ENCODE measurements around the gene SELPLG. TPM values are rescaled to one million over a fixed set of nuclear protein-coding genes. Genes with fewer than 3 reads are reported as not detected.

The SELPLG gene
- total RNA-seq, 2 donors from 2014 or later: 0.66 to 2.3 TPM

DNA sequence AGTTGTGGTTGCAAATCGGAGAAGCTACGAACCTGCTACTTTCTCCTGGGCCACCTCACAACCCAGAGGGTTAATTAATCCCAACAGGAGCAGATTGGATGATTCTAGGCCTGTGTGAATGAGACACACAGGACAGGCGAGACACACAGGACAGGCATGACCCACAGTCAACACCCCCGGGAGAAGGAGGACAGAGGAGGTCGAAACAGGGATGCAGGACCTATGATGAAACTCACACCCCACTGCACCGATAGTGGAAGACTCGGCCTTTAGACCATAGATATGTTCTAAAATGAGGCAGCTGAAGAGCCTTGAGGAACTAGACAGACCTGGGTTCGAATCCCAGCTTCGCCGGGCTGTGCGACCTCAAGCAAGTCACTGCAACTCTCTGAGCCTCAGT lies 47.4 kb downstream of the SELPLG start:
- H3K27ac ChIP-seq: no peak overlapping the region
- H3K9me3 ChIP-seq: no peaks in the 10 kb centered on the region
- no peaks in the 10 kb centered on the region for H3K27me3 ChIP-seq
- intact Hi-C loops (cut with DNase I): no loop called here
- TF ChIP-seq, protein P1, sequence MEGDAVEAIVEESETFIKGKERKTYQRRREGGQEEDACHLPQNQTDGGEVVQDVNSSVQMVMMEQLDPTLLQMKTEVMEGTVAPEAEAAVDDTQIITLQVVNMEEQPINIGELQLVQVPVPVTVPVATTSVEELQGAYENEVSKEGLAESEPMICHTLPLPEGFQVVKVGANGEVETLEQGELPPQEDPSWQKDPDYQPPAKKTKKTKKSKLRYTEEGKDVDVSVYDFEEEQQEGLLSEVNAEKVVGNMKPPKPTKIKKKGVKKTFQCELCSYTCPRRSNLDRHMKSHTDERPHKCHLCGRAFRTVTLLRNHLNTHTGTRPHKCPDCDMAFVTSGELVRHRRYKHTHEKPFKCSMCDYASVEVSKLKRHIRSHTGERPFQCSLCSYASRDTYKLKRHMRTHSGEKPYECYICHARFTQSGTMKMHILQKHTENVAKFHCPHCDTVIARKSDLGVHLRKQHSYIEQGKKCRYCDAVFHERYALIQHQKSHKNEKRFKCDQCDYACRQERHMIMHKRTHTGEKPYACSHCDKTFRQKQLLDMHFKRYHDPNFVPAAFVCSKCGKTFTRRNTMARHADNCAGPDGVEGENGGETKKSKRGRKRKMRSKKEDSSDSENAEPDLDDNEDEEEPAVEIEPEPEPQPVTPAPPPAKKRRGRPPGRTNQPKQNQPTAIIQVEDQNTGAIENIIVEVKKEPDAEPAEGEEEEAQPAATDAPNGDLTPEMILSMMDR (IDR thresholded peaks at IDR 0.05): no peak
- TF ChIP-seq POLR2A (IDR thresholded peaks at IDR 0.05): no peak
- DNase-seq (no peak), ATAC-seq (no peak)
- H3K4me1 ChIP-seq: peaks cover 5% of the 10 kb centered on the region
- WGBS, 2 donors: 73 to 75% methylated on average over 8 to 11 of the region's 11 CpGs
- H3K36me3 ChIP-seq (replicated peaks in 1 of 2; ENCODE audit: insufficient read depth in 1 of 2, low read depth in 2 of 2): no peaks in the 10 kb centered on the region
- no peak overlapping the region for H3K4me3 ChIP-seq

DNA sequence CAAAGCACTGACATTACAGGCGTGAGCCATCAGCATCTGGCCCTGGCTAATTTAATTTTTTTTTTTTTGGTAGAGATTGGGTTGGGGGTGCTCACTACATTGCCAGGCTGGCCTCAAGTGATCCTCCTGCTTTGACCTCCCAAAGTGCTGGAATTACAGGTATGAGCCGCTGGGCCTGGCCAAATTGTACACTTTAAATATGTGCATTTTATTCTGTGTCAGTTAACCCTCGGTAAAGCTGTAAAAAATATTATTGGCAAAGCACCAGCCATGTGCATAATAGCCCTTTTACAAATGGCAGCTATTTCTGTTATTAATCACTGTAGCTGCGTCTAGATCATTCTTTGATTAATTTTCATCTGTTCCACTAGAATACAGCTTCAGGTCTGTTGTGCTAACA lies 47.8 kb downstream of the SELPLG start:
- WGBS, 2 donors: 32 to 53% methylated on average over 4 of the region's 4 CpGs
- Histone ChIP-seq H3K9me3 (no peaks in the 10 kb centered on the region), H3K4me3 (no peak overlapping the region), H3K27ac (no peak overlapping the region), H3K4me1 (peaks cover 5% of the 10 kb centered on the region), H3K36me3 (replicated peaks in 1 of 2; ENCODE audit: insufficient read depth in 1 of 2, low read depth in 2 of 2) (no peaks in the 10 kb centered on the region), H3K27me3 (no peaks in the 10 kb centered on the region)
- intact Hi-C loops (cut with DNase I): no loop called here
- TF ChIP-seq, protein P1 (IDR thresholded peaks at IDR 0.05): no peak
- TF ChIP-seq POLR2A (IDR thresholded peaks at IDR 0.05): no peak
- ATAC-seq (no peak), DNase-seq (no peak)

- 66 to 69% methylated on average over 3 of the region's 3 CpGs for WGBS, 2 donors
- Histone ChIP-seq H3K4me1 (peaks cover 5% of the 10 kb centered on the region), H3K27me3 (no peaks in the 10 kb centered on the region)
Measured at GRCh38 chr12:108584456-108585065, 49.1 kb downstream of the SELPLG start.

DNA sequence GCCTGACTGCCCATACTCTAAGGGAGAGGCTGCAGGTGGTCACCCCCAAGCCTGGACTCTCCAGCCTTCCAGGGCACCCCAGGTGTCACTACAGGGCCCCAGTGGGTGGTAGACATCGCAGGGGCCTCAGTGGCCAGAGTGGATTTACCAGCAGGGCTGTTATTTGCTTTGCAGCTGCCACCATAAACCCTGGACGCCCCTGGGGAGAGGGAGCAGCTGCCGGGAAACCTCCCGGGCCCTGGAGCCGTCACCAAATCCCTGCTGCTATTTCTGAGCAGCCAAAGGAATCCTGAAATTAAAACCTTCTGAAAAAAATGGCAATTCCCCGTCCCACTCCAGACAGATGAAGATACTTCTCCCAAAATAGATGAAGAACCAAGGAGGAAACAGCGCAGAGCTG lies 49.7 kb downstream of the SELPLG start:
- Histone ChIP-seq H3K27me3 (no peaks in the 10 kb centered on the region), H3K4me3 (no peak overlapping the region), H3K4me1 (no peaks in the 10 kb centered on the region), H3K36me3 (replicated peaks in 1 of 2; ENCODE audit: insufficient read depth in 1 of 2, low read depth in 2 of 2) (no peaks in the 10 kb centered on the region), H3K9me3 (no peaks in the 10 kb centered on the region), H3K27ac (no peak overlapping the region)
- no peak for ATAC-seq
- TF ChIP-seq, protein P1 (IDR thresholded peaks at IDR 0.05): no peak
- no peak for TF ChIP-seq POLR2A (IDR thresholded peaks at IDR 0.05)
- 51 to 61% methylated on average over 2 to 7 of the region's 7 CpGs for WGBS, 2 donors
- intact Hi-C loops (cut with DNase I): no loop called here
- no peak for DNase-seq

More at GRCh38 chr12:108584456-108585065, 49.1 kb downstream of the SELPLG start:
- Histone ChIP-seq H3K36me3 (replicated peaks in 1 of 2; ENCODE audit: insufficient read depth in 1 of 2, low read depth in 2 of 2) (no peaks in the 10 kb centered on the region), H3K9me3 (no peaks in the 10 kb centered on the region), H3K4me3 (no peak overlapping the region), H3K27ac (no peak overlapping the region)
- no peak for TF ChIP-seq POLR2A (IDR thresholded peaks at IDR 0.05)
- TF ChIP-seq, protein P1 (IDR thresholded peaks at IDR 0.05): no peak
- ATAC-seq (no peak), DNase-seq (no peak)
- intact Hi-C loops (cut with DNase I): no loop called here
